ENCODE measurements around the gene GRIA1.

GRCh38 chr5:153835891-153836515 lies 345.5 kb downstream of the GRIA1 start:
- TF ChIP-seq POLR2A (IDR thresholded peaks at IDR 0.05; ENCODE audit: low read depth, low read length): no peak
- no peak for TF ChIP-seq RCOR1 (IDR thresholded peaks at IDR 0.05; ENCODE audit: insufficient replicate concordance, low read length)
- TF ChIP-seq CTCF (conservative IDR thresholded peaks at IDR 0.05; ENCODE audit: low read depth, low read length): no peak
- TF ChIP-seq USF2 (IDR thresholded peaks at IDR 0.05; ENCODE audit: low read depth, low read length): no peak
- TF ChIP-seq MXI1 (IDR thresholded peaks at IDR 0.05; ENCODE audit: borderline replicate concordance, low read depth, low read length): no peak
- no peak for TF ChIP-seq CEBPB (IDR thresholded peaks at IDR 0.05; ENCODE audit: low read depth, low read length)
- no peak for TF ChIP-seq RFX5 (IDR thresholded peaks at IDR 0.05; ENCODE audit: low read depth, low read length)
- TF ChIP-seq RAD21 (IDR thresholded peaks at IDR 0.05; ENCODE audit: low read length): no peak
- no peak for TF ChIP-seq SMC3 (IDR thresholded peaks at IDR 0.05; ENCODE audit: low read depth, low read length)
- no peak for TF ChIP-seq MAFK (IDR thresholded peaks at IDR 0.05; ENCODE audit: low read depth, low read length)
- no peak for TF ChIP-seq MAZ (IDR thresholded peaks at IDR 0.05; ENCODE audit: borderline replicate concordance, low read depth, low read length)
- TF ChIP-seq CHD1 (IDR thresholded peaks at IDR 0.05; ENCODE audit: low read depth, low read length): no peak
- no peak for TF ChIP-seq BHLHE40 (IDR thresholded peaks at IDR 0.05; ENCODE audit: low read depth, low read length)
- TF ChIP-seq NFE2L2 (IDR thresholded peaks at IDR 0.05; ENCODE audit: low read depth, low read length): no peak
